ENCODE results near the gene RACGAP1. TPM values are rescaled to one million over a fixed set of nuclear protein-coding genes. Genes with fewer than 3 reads are reported as not detected.

Gene RACGAP1
- total and polyA plus RNA-seq, 2 of the 8 experiments (the other 6 are each of a cell fraction or from before 2014, with no cell fraction given) = 18.0 to 66.3 TPM

DNA sequence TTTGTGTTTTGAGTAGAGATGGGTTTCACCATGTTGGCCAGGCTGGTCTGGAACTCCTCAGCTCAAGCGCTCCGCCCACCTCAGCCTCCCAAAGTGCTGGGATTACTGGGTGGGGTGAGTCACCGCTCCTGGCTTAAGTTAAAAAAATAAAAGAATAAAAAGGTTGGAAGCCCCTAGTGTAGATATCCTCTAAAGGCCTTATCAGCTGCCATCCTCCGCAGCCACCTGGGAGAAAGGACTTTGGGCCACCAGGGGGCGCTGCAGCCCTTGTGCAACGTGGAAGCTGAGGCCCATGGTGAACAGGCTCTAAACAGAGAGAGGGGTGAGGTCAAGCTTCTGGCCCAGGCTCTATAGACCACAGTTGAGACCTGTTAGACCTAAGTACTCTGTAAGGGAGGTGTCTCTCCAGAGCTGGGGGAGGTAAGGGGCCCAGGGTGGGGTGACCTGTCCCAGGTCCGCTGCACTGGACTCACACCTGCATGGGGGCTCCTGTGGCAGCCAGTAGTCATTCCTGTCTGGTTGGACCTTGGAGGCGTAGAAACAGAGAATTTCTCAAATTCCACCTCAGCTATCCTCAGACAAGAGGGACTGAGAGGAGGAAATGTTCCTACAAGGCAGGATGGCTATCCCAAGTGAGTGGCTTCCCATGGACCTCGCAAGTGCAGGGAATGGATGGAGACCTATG, 14.0 kb upstream of the RACGAP1 start:
- ChIA-PET POLR2A (ENCODE audit: partially characterized antibody) (interaction anchor here (0.5 to 5.4 kb wide), 5 partner anchors 11 to 273 kb away, joined by 3 to 19 read pairs (median 3); no protein-coding TSS in a partner anchor), CTCF (ENCODE audit: partially characterized antibody) (interaction anchor here (0.6 to 13.4 kb wide), 33 partner anchors 10 to 259 kb away, joined by 3 to 296 read pairs (median 5); partner anchors contain the start of genes AQP6, CERS5, COX14 and GPD1)
- H2AFZ ChIP-seq (ENCODE audit: low read length) = no peak overlapping the region
- TF ChIP-seq CREB1 (IDR thresholded peaks at IDR 0.05) (peak; percentile 64), CEBPB (IDR thresholded peaks at IDR 0.05; ENCODE audit: low read depth, low read length) (no peak; the same call in 1 of the 2 replicates), HDAC2 (IDR thresholded peaks at IDR 0.05; ENCODE audit: borderline replicate concordance in 1 of 2, low read depth in 2 of 2, low read length in 2 of 2) (no peak), SAP30 (IDR thresholded peaks at IDR 0.05; ENCODE audit: insufficient read depth, insufficient replicate concordance, low read length) (no peak), EP300 (IDR thresholded peaks at IDR 0.05; ENCODE audit: borderline replicate concordance in 1 of 2, low read depth in 2 of 2, low read length in 2 of 2) (no peak), POLR2A (IDR thresholded peaks at IDR 0.05; ENCODE audit: control extremely low read depth in 1 of 2, low read depth in 2 of 2, low read length in 2 of 2) (no peak), EZH2 (IDR thresholded peaks at IDR 0.05; ENCODE audit: low read depth, low read length, severe bottlenecking) (no peak), TAF7 (optimal IDR thresholded peaks at IDR 0.05; ENCODE audit: borderline replicate concordance, low read depth, low read length) (no peak), JUND (IDR thresholded peaks at IDR 0.05; ENCODE audit: low read length) (peak; percentile 81), RAD21 (IDR thresholded peaks at IDR 0.05 in 1 of 2, conservative IDR thresholded peaks at IDR 0.05 in 1 of 2; ENCODE audit: low read depth in 2 of 2, low read length in 2 of 2) (peak; percentile 82 to 92)
- TF ChIP-seq, protein P1, sequence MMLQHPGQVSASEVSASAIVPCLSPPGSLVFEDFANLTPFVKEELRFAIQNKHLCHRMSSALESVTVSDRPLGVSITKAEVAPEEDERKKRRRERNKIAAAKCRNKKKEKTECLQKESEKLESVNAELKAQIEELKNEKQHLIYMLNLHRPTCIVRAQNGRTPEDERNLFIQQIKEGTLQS (IDR thresholded peaks at IDR 0.05; ENCODE audit: insufficient read depth, low read depth, low read length) = no peak

More for the DNA sequence above, 14.0 kb upstream of the RACGAP1 start:
- Histone ChIP-seq H3K14ac (ENCODE audit: insufficient read length) (no peak overlapping the region), H3K56ac (replicated peaks; ENCODE audit: insufficient read length, low read depth, low read length) (no peak overlapping the region), H2BK12ac (ENCODE audit: low read depth, low read length) (no peak overlapping the region), H4K5ac (ENCODE audit: insufficient read length, low read depth, low read length) (no peak overlapping the region), H3K36me3 (ENCODE audit: control insufficient read depth in 2 of 4, insufficient read depth in 4 of 4, low read length in 3 of 4) (no peaks in the 10 kb centered on the region), H2AK5ac (ENCODE audit: low read depth, low read length) (no peak overlapping the region), H3K27me3 (replicated peaks in 1 of 4; ENCODE audit: control insufficient read depth in 3 of 4, extremely low read depth in 1 of 4, insufficient read depth in 3 of 4, low read length in 3 of 4) (no peaks in the 10 kb centered on the region; a peak in 2 of 7 replicates), H3K4me2 (ENCODE audit: insufficient read depth in 1 of 2, low read depth in 2 of 2, low read length in 2 of 2) (no peak overlapping the region), H4K91ac (replicated peaks; ENCODE audit: insufficient read length, low read length) (no peak overlapping the region), H4K8ac (ENCODE audit: extremely low read depth, insufficient read depth, low read length) (no peak overlapping the region), H3K18ac (ENCODE audit: extremely low read depth, low read length) (peak overlapping the region; percentile 19; the same call in 1 of the 2 replicates), H3K9me3 (ENCODE audit: insufficient read depth in 2 of 2, low read depth in 1 of 2, low read length in 1 of 2) (no peaks in the 10 kb centered on the region), H4K20me1 (replicated peaks in 1 of 2; ENCODE audit: control insufficient read depth in 1 of 2, insufficient read depth in 2 of 2, low read length in 2 of 2) (no peaks in the 10 kb centered on the region), H2BK20ac (ENCODE audit: low read length) (no peak overlapping the region), H3K27ac (ENCODE audit: low read depth, low read length) (no peak overlapping the region), H3K9ac (replicated peaks in 1 of 4; ENCODE audit: extremely low read depth in 1 of 4, low read depth in 3 of 4, low read length in 3 of 4) (no peak overlapping the region; a peak in 1 of 7 replicates), H2BK5ac (ENCODE audit: low read depth, low read length) (no peak overlapping the region), H3K4me1 (replicated peaks in 1 of 4; ENCODE audit: control insufficient read depth in 3 of 4, insufficient read depth in 4 of 4, low read length in 3 of 4) (no peaks in the 10 kb centered on the region), H3K23me2 (ENCODE audit: low read depth, low read length) (no peaks in the 10 kb centered on the region; the same call in 1 of the 2 replicates), H3K79me2 (ENCODE audit: control insufficient read depth in 1 of 2, insufficient read depth in 2 of 2, low read length in 2 of 2) (no peaks in the 10 kb centered on the region), H3K23ac (ENCODE audit: insufficient read length) (no peak overlapping the region), H3K79me1 (ENCODE audit: low read depth, low read length) (no peaks in the 10 kb centered on the region), H3K4ac (replicated peaks; ENCODE audit: insufficient read length, low read depth, low read length) (no peak overlapping the region), H3K4me3 (ENCODE audit: extremely low read depth in 1 of 4, insufficient read depth in 2 of 4, low read depth in 3 of 4, low read length in 4 of 4) (no peak overlapping the region), H2BK15ac (ENCODE audit: low read length) (no peak overlapping the region), H2BK120ac (replicated peaks; ENCODE audit: low read depth, low read length) (no peak overlapping the region)
- no peak for FAIRE-seq
- DNase-seq (ENCODE audit: low read depth in 1 of 2, low spot score in 2 of 2) = peak; percentile 89 to 99
- 33% methylated on average over 9 of the region's 9 CpGs; no CpG with 5 or more reads in 1 of the 2 experiments for whole genome bisulfite sequencing, 2 experiments (ENCODE audit: extremely low coverage in 1 of 2, insufficient coverage in 1 of 2, insufficient read length in 1 of 2, insufficient replicate concordance in 2 of 2, low coverage in 1 of 2, low lambda C conversion rate in 2 of 2, missing lambda C conversion rate in 1 of 2)
